Measurements from ENCODE around the gene MYF6.
"Not testable (repeated sequence)": the region's sequence is repeated elsewhere in the genome, so short reads cannot be mapped to it uniquely, and the experiment has no call there.

The MYF6 gene

GRCh38 chr12:80707126-80707829, at the start of gene MYF6:
Gene MYF6 (plus strand): TSS chr12:80707634. CDS start chr12:80707720, 86 bp downstream.
- no peak for DNase-seq (ENCODE audit: low spot score)

- DNase-seq (ENCODE audit: low spot score) = no peak
These were observed 47.8 kb upstream of the MYF6 start for GRCh38 chr12:80659512-80660063.

DNA sequence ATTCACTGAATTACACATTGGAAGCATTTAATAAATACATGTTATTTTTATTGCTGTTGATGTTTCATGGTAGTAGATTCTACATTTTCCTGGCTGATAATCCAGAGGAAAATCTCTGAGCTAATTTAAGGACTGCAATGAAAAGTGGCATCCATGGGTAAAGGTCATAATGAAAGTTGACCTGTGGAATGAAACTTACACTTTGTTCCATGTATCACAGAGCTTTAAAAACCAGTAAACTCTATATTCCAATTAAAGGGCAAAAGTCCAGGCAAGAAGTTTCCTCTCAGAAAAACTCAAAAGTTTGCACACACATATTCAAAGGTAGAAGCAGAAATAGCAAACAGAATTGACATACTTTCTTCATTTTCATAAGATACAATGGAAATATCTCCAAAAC, 44.8 kb upstream of the MYF6 start:
- no peak for DNase-seq (ENCODE audit: low spot score)

DNA sequence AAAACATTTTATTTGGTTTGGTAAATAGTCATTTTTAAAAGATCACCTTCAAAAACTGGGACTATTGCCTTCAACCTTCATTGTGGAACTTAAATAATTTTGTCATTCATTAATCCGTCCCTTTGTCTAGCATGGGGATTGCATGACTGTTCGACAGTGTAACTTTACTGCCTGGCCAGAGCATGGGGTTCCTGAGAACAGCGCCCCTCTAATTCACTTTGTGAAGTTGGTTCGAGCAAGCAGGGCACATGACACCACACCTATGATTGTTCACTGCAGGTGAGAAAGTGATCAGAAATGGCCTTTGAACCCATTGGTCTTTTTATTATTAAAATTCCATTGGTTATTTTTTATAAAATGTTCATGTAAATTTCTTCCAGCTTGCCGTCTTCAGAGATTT, 37.2 kb upstream of the MYF6 start:
- no peak for DNase-seq (ENCODE audit: low spot score)

DNA sequence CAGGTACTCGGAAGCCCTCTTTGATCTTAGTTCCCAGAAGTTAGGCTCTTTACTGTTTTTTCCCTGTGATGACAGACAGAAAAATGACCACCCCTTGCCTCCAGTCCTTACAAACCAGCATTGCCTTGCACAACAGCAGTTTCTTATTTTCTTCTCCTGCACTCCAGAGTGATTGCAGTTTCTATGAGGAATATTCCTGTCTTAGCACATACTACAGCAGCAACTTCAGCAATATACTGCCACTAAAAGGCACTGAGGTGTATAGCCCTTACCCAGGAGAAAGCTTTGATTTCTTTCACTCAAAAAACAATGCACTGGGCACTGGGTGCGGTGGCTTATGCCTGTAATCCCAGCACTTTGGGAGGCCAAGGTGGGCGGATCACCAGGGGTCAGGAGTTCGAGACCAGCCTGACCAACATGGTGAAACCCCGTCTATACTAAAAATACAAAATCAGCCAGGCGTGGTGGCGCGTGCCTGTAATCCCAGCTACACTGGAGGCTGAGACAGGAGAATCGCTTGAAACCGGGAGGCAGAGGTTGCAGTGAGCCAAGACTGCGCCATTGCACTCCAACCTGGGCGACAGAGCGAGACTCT, 31.3 kb upstream of the MYF6 start:
- DNase-seq (ENCODE audit: low spot score) = not testable (repeated sequence)

- DNase-seq (ENCODE audit: low spot score) = no peak
These were observed 30.6 kb upstream of the MYF6 start for GRCh38 chr12:80676856-80677255.

- no peak for DNase-seq (ENCODE audit: low spot score)
These were observed 29.4 kb upstream of the MYF6 start for GRCh38 chr12:80677994-80678393.

DNA sequence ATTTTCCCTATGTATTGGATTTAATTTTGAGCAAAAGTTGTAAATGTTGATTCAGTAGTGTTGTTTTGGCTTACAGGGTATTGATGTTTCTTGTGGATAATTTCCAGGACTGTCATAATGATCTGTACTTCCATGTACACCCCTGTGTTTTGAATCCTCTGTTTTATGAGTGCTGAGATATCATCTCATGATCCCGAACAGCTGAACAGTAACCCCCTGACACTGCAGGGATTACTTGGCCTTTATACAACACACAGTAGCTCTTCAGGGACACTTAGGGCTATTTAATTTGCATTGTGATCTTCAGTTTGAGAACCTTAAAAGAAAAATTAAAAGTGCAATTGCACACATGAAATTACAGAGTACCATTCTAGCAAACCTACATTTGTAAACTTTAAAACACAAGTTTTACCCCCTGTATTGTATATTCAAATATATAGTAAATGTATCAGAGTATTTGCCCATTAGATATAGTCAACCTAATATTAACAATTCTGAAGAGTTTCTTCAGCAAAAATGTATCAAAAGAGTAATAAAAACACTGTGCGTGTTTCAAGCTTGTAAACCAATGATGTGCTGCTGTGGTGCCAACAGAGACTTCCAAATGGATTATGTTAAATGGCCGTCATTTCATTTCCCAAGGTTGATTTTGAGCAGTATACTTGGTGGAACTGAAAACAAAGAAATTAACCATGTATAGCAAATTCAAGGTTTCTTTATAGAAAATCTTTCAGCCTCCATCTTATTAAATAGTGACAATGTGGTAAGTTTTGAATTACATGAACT, 27.9 kb upstream of the MYF6 start:
- DNase-seq (ENCODE audit: low spot score) = no peak

DNA sequence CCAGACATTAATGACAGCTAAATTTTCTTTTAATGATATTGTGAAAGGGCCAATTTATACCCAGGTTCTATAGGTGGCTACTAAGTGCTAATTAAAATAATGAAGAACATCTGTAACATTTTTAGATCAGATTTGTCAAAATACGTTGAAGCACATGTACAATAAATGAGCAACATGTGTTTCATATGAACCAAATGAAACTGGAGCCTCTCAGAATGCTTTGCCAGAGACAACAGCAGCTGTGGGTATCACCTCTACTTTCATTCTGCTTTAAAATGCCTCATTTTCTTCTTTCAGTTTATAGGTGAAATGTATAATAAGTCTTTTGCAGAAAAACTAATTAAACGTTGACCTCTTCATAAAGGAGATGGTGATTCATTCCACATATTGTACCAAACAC, 26.1 kb upstream of the MYF6 start:
- no peak for DNase-seq (ENCODE audit: low spot score)

GRCh38 chr12:80681786-80682185, 25.6 kb upstream of the MYF6 start:
- DNase-seq (ENCODE audit: low spot score) = no peak

DNA sequence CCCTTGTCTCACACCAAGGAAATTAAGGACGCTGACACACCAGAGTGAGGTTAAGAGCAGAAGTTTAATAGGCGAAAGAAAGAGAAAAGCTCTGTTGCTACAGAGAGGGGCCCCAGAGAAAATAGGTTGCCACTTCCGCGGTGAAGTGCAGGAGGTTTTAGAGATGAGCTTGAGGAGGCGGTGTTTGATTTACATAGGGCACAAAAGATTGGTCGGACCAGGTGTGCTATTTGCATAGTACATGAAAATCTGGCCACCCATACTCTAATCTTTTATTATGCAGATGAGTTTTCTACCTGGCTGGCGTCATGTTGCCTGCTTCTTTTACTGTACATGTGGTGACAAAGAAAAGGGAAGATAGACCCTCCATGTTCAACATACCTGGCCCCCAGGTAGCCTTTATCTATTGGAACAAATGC, 23.3 kb upstream of the MYF6 start:
- DNase-seq (ENCODE audit: low spot score) = no peak

- DNase-seq (ENCODE audit: low spot score) = no peak
These were observed 17.3 kb upstream of the MYF6 start for GRCh38 chr12:80690090-80690489.

DNA sequence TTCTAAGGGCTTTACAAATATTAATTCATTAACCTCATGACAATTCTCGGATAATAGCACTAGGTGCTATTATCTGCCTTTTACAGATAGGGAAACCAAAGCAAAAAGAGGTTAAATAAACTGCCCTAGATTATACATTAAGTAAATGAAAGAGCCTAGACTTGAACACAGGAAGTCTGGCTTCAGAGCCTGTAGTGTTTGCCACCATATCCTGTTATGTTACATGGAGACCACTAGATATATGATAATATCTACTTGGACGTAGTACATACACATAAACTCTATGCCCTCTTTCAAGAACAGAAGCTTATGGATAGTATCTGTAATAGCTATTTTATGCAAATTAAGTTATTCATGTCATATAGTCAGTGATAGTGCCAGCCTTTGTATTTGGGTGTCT, 16.9 kb upstream of the MYF6 start:
- no peak for DNase-seq (ENCODE audit: low spot score)

GRCh38 chr12:80692114-80692513, 15.3 kb upstream of the MYF6 start:
- no peak for DNase-seq (ENCODE audit: low spot score)

- no peak for DNase-seq (ENCODE audit: low spot score)
These were observed 10.1 kb upstream of the MYF6 start for GRCh38 chr12:80697270-80697887.

DNA sequence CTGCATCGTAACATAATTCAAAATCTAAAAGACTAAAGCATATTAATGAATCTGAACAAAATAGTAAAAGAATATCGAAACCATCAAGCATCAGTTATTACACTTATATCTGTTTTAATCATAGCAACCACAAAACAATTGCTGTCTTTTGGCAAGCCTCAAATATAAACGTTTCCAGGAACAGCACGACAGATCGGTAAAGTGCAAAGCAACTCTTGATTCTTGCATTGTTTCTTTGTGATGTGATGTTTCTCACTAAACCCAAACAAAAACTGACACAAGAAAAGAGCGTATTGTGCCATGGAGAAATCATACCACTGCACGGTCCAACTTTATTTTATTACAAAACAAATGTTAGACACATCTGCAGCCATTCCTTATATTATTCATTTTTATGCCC, 9.2 kb upstream of the MYF6 start:
- no peak for DNase-seq (ENCODE audit: low spot score)

- no peak for DNase-seq (ENCODE audit: low spot score)
These were observed 8.4 kb upstream of the MYF6 start for GRCh38 chr12:80698847-80699542.

- no peak for DNase-seq (ENCODE audit: low spot score)
These were observed 7.1 kb upstream of the MYF6 start for GRCh38 chr12:80700327-80700726.

DNA sequence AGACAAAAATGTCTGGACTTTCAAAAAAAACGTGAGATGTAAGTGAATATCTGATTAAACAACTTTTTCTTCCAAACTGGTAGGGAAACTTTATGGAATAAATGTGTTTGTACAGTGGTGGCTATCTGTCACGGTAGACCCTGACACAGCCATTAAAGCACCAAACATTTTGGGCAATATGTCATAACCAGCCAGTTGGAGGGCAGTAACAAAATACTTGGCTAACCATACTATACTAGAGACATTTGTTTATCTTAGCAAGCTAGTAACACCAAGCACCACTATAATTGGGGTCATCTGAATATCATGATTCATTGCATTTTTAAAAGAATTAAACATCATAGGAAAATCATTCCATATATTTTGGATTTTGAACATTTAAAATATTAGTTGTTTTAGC, 6.0 kb upstream of the MYF6 start:
- DNase-seq (ENCODE audit: low spot score) = no peak

- no peak for DNase-seq (ENCODE audit: low spot score)
These were observed 4.3 kb upstream of the MYF6 start for GRCh38 chr12:80702889-80703805.

DNA sequence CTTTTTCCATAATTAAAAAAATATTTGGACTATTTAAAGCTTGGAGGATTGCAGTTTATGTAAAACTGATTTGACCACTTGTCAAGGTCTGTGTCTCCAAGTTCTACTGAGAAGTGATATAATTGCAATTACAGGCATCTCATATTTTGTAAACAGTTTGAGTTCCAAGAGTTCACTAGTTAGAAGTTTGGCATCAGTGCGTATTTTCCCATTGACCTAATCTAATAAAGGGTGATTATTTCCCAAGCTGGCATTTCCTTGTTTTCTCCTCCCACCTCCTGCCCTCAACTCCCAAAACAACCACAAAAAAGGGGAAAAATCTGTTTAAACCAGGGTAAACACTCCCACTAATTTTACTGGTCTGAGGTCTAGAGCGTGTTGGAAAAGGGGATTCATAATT, 3.0 kb upstream of the MYF6 start:
- no peak for DNase-seq (ENCODE audit: low spot score)

Measured in Ammon's horn (tissue), 1 donor.